SKM-1 treated with dmso at 0.1 percent for 144 hours (cell line): ENCODE results near the gene NCMAP.
"Not testable (repeated sequence)": the region's sequence is repeated elsewhere in the genome, so short reads cannot be mapped to it uniquely, and the experiment has no call there.

ENCODE experiments used
- DNase-seq: peaks from one replicate; lab custom pipeline; 2025; ENCODE audit not compliant: unreplicated experiment; lab: John Stamatoyannopoulos, UW

NCMAP gene

GRCh38 chr1:24555591-24556413 is at the start of gene NCMAP:
Gene NCMAP, plus strand, starts transcription at chr1:24556087. Its CDS starts 39,344 bp downstream, at chr1:24595431.
- DNase-seq = no peak

- DNase-seq = no peak
Observed at GRCh38 chr1:24506691-24507381, 49.1 kb upstream of the NCMAP start.

GRCh38 chr1:24507405-24507804 is 48.5 kb upstream of the NCMAP start:
- DNase-seq = no peak

- no peak for DNase-seq
Observed at GRCh38 chr1:24508911-24509310, 47.0 kb upstream of the NCMAP start.

- no peak for DNase-seq
Observed at GRCh38 chr1:24513706-24514105, 42.2 kb upstream of the NCMAP start.

- DNase-seq = no peak
Observed at GRCh38 chr1:24514946-24515345, 40.9 kb upstream of the NCMAP start.

- not testable (repeated sequence) for DNase-seq
Observed at GRCh38 chr1:24515671-24516209, 40.1 kb upstream of the NCMAP start.

- no peak for DNase-seq
Observed at GRCh38 chr1:24516506-24516905, 39.4 kb upstream of the NCMAP start.

GRCh38 chr1:24517898-24518297 is 38.0 kb upstream of the NCMAP start:
- no peak for DNase-seq

GRCh38 chr1:24520282-24520681 is 35.6 kb upstream of the NCMAP start:
- DNase-seq = not testable (repeated sequence)

- DNase-seq = no peak
Observed at GRCh38 chr1:24525606-24526005, 30.3 kb upstream of the NCMAP start.

GRCh38 chr1:24526045-24526444 is 29.8 kb upstream of the NCMAP start:
- no peak for DNase-seq

GRCh38 chr1:24526940-24527542 is 28.8 kb upstream of the NCMAP start:
- DNase-seq = no peak

- no peak for DNase-seq
Observed at GRCh38 chr1:24528744-24529143, 27.1 kb upstream of the NCMAP start.

- DNase-seq = not testable (repeated sequence)
Observed at GRCh38 chr1:24529292-24529691, 26.6 kb upstream of the NCMAP start.

GRCh38 chr1:24535021-24535424 is 20.9 kb upstream of the NCMAP start:
- no peak for DNase-seq

GRCh38 chr1:24535778-24536177 is 20.1 kb upstream of the NCMAP start:
- no peak for DNase-seq

GRCh38 chr1:24536391-24536840 is 19.5 kb upstream of the NCMAP start:
- DNase-seq = no peak

- DNase-seq = no peak
Observed at GRCh38 chr1:24540051-24540905, 15.6 kb upstream of the NCMAP start.

GRCh38 chr1:24540906-24541710 is 14.8 kb upstream of the NCMAP start:
- DNase-seq = no peak
